Stimulated activated naive CD4-positive, alpha-beta T cell (primary cell): ENCODE results near the gene MUC20.
"Not testable (repeated sequence)": the region's sequence is repeated elsewhere in the genome, so short reads cannot be mapped to it uniquely, and the experiment has no call there.

Experiments used
- DNase-seq, 6 experiments: peaks; one replicate each; lab custom pipeline; 2025; lab: John Stamatoyannopoulos, UW

The MUC20 gene

DNA sequence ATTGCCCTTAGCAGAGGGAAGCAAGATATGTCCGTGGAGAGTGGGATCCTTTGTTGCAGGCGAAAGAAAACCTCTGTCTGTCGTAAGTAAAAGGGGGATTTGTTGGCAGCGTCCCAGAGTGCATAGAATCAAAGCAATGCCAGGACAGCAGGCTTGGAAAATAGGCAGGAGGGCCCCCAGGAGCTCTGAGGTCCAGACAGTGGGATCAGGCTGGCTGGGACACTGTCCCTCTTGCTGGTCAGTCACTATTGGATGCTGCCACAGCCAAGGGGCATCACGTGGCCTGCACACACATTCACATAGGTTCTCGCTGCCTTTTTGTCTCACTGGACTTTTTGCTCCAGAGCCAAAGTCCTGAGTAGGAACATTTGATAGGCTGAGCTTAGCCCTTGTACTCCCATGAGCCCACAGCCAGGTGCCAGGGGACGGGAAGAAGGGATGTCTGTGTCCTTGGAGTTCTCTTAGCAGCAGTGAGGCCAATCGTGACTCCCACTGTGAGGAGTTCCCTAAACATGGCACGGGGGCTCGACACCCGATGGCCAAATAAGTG, 10.7 kb downstream of the MUC20 start:
- DNase-seq: no peak

DNA sequence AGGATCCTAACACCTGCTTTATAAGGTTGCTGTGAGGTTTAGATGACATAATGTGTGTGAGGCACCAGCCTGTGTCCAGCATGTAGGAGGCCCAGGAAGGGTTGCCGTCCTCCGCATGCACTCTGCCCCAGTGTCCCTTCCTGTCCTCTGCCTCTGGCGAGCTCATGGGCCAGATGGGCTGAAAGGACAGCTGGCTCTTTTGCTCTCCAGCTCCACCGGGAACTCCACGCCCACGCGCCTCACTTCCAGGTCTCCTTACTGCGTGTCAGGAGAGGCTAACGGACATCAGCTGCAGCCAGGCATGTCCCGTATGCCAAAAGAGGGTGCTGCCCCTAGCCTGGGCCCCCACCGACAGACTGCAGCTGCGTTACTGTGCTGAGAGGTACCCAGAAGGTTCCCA, 12.2 kb downstream of the MUC20 start:
- no peak for DNase-seq

DNA sequence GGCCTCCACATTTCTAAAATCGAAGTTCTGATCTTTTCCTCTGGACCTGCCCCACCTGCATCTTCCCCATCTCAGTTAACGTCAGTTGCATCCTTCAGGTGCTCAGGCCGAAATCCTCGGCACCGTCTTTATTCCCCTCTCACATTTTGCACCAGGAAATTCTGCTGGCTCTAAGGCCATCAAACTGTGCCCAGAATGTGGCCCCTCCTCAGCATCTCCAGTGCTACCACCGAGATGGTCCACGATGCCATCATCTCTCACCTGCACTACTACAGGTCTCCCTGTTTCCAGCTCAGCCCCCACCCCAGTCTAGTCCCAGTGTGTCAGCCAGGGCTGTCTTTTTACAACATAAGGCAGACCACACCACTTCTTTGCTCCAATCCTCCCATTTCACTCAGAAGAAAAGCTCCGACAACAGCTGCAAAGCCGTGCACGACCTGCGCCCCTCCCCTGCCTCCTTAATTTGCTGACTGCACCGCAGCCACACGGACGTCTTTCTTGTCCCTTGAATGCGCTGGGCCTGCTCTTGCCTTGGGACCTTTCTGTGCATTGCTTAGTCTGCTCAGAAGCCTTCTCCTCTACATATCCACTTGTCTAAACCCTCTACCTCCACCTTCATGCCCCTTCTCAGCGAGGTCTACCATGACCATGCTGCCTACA, 14.4 kb downstream of the MUC20 start:
- DNase-seq: no peak

DNA sequence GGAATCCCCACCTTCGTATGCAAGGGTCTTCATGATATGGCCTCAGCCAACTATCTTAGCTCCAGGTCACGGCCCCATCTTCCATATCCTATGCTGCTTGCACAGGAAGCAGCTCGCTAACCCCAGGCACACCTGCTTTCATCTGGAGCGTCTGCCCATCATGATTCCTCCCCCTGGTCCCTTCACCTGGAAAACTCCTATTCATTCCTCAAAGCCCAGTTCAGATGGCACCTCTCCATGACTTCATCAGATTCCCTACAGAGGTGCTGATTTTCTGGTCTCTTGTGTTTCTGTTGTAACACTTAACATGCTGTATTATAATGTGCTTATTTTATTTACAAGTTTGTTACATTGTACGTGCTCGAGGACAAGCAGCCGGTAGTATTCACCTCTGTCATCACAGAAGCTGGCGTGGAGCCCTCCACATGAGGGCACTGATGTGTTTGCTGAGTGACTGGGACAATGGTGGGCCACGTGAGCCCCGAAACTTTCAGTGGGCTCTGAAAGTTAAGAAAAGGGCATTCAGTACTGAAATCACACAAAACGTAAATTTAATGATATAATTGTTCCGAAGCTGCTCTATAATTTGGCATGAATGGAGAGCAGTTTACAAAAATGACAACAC, 16.2 kb downstream of the MUC20 start:
- DNase-seq: no peak

DNA sequence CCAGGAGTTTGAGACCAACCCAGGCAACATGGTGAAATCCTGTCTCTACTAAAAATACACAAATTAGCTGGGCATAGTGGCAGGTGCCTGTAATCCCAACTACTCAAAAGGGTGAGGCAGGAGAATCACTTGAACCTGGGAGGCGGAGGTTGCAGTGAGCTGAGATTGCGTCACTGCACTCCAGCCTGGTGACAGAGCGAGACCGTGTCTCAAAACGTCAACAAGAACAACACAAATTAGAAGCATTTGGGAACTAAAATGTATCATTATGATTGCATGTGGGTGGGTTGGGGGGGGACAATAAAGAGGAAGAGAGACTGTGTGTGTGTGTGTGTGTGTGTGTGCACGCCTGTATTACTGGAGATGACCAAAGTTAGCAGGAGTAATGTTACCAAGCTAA, 17.0 kb downstream of the MUC20 start:
- not testable (repeated sequence) for DNase-seq

DNA sequence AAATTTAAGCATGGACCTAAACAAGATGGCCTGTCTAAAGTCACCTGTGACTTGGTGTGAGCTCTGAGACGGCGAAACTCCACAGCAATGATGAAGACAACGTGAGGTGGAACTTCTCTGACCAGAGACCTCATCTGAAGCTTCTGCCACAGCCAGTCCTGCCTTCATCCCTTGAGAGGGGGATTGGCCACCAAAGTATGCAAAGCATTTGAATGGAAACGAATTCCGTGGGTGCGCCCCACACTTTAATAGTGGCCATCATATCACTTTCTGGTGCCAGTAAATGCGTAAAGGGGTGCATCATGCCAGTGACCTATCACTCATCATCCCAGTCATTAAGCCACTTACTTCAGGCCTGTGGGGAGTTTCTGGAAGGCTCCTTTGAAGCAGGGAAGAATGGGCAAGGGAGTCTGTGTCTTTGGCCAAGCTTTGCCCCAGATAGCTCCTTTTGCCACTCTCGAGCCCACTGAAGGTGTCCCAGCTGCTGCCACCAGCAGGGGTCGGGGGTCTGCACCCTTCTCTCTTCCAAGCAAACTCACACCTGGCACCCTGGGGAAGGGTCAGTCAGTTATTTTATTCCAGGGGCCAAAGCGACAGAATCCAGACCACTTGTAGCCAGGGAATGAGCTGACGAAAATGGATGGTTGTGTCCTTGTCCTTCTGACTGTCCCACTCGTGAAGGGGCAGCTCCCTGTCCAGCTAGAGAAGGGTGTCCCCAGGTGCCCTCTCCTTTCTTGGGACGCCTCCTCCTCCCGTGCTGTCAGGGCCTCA, 17.7 kb downstream of the MUC20 start:
- DNase-seq: no peak

DNA sequence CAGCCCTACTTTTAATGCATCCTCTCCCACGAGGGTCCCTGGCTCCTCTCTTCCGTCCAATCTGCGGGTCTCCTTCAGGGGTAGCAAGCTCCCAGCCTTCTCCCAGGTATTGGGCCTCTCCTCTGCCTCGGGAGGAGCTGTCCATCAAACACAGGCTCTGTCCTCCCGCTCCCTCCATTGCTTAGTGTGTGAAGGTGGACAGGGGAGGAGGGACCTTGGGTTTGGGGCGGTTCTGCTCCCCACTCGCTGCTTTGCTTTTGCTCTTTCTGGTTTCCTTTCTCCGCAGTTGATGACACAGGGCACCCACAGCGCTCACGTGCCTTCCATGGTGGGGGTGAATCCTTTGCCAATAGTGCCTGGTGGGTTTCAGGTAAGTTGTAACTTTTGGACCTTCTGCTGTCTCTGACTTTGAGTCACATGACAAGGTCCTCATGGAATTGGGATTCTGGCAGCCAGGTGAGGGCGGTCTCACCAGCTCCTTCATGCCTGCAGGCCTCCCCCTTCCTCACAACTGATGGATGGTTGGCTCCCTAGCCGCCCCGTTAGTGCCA, 18.9 kb downstream of the MUC20 start:
- DNase-seq: no peak

DNA sequence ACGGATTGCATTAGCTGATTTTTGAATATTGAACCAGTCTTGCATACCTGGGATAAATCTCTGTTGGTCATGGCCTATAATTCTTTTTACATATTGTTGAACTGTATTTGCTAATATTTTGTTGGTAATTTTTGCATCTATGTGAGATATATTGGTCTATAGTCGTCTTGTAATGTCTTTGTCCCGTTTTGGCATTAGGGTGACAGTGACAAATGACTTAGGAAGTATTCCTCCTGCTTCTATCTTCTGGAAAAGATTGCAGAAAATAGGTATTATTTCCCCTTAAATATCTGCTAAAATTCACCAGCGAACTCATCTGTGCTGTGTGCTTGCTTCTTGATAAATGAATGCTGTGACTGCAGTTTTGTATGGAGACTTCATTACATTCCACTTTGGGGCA, 23.7 kb downstream of the MUC20 start:
- DNase-seq: no peak

DNA sequence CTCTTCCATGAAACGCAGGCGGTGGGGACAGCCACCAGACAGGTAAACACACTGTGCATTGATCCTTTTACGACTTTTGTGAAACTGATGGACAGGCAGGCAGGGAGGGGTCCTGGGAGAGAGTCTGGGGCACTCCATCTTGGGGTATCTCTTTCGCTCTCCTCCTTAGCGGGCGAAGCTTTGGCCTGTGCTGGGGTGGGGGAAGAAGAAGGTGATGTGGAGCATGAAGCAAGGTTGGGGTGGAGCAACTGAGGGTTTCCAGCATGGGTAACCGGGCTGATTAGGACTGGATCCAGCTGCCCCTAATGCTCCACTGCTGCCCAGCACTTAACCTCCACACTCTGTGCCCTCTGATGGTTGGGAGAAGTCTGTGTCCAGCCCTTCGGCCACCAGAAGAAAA, 25.6 kb downstream of the MUC20 start:
- no peak for DNase-seq

DNA sequence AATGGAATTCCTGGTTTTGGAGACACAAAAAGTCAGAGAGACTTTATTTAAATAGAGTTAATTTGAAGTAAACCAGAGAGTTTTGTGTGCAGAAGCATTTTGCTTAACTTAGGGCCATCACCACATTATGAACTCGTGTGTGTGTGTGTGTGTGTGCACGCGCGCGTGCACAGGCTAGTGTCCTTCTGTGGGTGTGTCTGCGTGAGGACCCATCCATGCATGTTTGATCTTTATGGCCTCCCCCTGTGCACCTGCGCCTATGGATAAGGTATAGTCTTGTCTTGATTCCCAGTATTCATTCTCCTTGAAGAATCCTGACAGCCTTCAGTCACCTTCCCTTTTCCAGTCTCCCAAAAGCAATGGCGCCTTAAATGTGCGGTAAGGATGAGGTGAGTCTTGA, 26.0 kb downstream of the MUC20 start:
- no peak for DNase-seq

DNA sequence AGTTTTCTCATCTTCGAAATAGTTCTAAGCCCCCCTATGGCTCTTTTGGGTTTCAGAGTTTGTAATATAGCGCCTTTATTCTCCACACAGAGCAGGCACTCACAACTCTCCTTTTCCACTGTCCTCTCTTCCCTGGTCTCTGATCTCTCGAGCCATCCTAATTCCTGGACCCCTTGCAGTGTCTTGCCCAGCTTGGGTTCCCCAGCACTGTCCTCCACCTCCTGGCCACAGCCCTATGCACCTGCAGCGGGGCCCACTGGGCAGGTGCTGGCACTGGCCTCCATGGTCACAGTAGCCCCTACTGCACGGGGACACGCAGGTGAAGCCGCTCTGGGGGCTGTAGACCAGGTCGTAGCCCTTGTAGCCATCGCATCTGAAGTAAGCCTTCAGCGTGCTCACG, 27.9 kb downstream of the MUC20 start:
- DNase-seq: no peak

DNA sequence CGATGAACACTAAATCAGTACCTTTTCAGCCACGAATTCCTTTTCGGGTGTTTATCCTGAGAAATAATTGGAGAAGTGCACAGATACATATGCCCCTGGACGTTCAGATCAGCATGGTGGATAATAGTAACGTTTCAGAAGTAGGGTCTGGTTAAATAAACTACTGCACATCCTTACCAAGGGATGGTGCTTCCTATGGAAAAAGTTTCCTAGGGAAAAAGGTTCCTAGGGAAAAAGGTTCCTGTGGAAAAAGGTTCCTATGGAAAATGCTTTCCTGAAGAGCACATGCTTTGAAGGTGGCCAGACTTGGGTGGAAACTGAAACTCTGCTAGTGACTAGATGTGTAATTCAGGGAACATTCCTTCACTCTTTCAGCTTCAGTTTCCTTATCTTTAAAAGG, 28.3 kb downstream of the MUC20 start:
- DNase-seq: not testable (repeated sequence)

DNA sequence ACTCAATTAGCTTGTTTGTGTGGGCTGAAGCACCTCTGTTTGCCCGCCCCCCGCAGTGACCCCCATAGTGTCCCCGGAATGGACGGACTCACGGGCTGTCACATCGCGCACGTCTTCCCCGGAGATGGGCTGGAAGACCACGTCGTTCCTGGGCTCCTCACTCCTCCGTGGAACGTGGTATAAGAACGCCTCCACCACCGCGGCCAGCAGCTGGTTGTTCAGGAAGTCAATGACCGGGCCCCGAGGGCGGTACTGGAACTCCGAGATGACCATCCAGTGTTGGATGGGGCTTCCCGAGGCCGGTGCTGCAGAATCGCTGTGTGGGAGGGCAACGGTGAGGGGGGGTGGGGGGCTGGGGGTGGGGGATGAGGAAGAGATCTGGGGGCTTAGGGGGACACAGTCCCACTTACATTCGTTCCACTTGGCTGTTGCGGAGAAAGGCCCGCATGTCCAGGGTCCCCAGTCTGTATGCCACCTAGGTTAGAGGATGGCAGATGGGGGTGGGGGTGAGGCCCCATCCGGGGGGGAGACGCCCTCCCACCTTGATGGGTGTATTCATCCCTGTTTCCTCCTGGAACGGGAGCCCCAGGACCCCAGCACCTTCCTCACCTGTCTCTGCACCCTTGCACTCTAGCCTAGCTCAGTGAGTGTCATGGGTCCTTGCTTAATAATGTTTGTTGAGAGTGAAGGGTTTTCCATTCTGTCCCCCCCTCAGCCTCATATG, 30.2 kb downstream of the MUC20 start:
- DNase-seq: no peak

DNA sequence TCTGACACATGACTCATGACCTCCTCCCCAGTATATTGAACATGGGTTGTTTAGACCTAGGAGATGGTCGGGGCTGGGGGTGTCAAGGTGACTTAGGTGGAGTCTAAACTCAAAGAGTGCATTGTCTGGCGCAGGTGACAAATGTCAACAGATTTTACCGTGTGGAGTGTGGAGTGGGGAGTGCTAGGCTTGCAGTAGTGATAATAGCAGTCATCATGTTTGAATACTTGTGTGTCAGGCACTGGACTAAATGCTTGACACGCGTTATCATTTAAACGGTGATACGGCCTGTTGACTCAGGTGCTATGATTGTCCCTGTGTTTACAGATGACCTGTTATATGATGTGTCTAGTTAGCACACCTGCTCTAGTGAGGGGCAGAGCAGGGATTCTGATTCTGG, 30.8 kb downstream of the MUC20 start:
- no peak for DNase-seq

DNA sequence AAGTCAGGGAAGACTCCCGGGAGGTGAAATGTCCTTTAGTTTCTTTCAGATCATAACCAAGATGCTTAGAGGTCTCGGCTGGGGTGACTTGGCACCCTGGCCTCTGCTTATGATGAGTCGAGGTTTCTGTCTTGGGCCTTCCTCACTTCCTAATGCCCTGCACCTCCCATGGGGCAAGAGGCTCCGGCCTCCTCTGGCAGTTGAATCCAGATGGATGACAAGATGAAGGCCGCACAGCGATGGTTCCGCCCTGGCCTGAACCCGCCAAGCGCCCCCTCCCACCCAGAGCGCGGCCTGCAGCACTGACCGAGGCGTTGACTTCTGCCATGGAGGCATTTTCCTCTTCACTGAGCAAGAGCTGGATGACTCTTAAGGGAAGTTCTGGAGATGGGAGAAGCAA, 31.3 kb downstream of the MUC20 start:
- DNase-seq: no peak

DNA sequence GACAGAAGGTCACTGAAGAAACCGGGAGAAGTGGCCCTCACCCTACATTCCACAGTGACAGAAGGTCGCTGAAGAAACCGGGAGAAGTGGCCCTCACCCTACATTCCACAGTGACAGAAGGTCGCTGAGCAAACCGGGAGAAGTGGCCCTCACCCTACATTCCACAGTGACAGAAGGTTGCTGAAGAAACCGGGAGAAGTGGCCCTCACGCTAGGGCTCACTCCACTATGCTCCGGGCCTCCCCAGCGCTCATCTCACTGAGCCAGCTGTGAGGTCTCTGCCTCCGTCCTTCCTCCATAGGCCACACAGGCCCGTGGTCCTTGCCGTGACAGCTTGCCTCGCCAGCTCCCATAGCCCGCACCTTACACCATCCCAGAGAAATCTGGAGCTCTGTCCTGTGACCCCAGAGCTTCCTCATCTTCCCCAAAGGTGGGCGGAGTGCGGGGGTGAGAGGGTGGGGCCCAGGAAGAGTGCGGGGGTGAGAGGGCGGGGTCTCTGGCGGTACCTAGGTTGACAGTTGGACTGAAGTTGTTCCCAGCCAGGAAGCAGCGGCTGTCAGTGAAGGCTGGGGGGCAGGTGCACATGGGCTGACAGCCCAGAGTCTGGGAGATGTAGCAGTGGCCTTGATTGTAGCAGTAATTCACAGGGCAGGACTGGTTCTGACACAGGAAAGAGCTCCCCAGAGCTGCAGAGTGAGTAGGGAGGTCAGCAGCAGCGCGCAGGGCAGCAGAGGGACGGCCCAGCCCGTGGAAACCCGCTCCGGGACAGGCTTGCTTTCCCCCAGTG, 32.0 kb downstream of the MUC20 start:
- DNase-seq: no peak

DNA sequence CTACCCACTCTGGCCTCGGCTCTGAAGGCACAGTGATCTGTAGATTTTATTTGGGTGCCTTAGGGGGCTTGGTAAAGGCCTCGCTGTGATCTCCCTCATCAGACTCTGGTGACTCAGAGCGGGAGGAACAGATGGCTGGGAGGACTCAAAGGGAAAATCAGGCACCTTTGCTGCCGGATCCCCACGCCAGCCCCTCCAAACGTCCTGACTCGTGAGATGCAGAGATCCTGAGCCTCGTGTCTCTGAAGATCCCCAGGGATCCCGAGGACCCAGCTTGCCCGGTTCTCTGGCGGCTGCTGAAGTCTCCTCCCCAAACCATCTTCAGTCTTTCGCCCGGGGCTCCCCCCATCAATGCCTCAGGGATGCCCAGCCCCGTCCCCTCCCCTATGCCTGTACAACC, 32.8 kb downstream of the MUC20 start:
- no peak for DNase-seq

DNA sequence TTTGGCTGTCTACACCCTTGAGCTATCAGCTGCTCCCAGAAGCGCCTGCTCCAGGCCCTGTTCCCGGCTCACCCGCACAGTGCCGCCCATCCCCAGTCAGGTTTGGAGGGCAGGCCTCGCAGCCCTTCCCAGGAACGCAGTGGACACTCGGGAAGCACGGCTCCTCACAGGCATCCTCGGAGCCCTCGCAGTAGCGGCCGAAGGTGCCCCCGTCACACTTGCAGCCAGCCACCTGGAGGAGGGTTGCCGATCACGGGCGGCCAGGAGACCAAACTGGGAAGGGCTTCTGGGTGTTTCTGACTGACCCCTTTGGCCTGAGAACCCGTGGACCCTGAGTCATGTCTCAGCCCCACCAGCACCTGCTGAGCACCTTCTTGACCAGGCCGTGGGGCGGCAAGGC, 33.4 kb downstream of the MUC20 start:
- DNase-seq: no peak

DNA sequence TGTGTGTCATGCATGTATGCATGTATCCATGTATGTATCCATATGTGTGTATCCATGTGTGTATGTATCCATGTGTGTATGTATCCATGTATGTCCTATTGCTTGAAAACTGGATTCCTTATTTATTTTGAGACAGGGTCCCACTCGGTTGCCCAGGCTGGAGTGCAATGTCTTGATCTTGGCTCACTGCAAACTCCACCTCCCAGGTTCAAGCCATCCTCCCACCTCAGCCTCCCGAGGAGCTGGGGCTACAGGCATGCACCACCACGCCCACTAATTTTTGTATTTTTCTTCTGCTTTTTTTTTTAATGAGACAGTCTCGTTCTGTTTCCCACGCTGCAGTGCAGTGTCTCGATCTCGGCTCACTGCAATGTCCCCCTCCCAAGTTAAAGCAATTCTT, 34.1 kb downstream of the MUC20 start:
- DNase-seq: no peak

DNA sequence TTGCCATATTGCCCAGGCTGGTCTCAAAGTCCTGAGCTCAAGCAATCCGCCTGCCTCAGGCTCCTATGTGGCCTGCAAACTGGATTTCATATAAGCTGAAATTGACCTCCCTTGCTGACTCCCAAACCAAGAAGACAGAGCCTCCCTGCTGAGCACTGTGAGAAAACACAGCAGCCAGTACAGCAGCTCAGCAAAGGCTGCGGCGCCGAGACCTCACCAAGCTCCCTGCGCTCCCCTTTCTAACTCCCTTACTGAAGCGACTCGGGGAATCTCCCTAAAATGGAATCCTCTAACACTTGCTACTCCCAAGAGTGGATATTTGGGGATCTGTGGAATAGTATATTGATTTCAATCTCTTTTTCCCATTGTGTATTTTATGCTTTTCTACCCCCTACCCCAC, 34.6 kb downstream of the MUC20 start:
- no peak for DNase-seq
